ENCODE data around the gene RPL41. TPM values are rescaled to one million over a fixed set of nuclear protein-coding genes. Genes with fewer than 3 reads are reported as not detected.

Gene RPL41
- total RNA-seq, 6 experiments from 2014 or later, result 2,722 to 3,464 (median 3,292) TPM

- Mint-ChIP-seq H3K36me3 (ENCODE audit: low read depth) (peaks cover 30% of the 10 kb centered on the region), H3K4me3 (peak overlapping the region; percentile 95), H3K9me3 (peaks cover 7% of the 10 kb centered on the region; the same call in 1 of the 2 replicates), H3K4me1 (ENCODE audit: low read depth) (peaks cover 43% of the 10 kb centered on the region), H3K27me3 (ENCODE audit: insufficient read depth) (peaks cover 19% of the 10 kb centered on the region), H3K27ac (peak overlapping the region; percentile 98)
- TF ChIP-seq CTCF (IDR thresholded peaks at IDR 0.05), result no peak
- no peak for DNase-seq
Measured at GRCh38 chr12:56118688-56119357, 2.4 kb downstream of the RPL41 start.

- Mint-ChIP-seq H3K36me3 (ENCODE audit: low read depth) (peaks cover 26% of the 10 kb centered on the region), H3K4me1 (ENCODE audit: low read depth) (peaks cover 43% of the 10 kb centered on the region), H3K9me3 (peaks cover 7% of the 10 kb centered on the region; the same call in 1 of the 2 replicates), H3K27me3 (ENCODE audit: insufficient read depth) (peaks cover 19% of the 10 kb centered on the region), H3K4me3 (peak overlapping the region; percentile 95), H3K27ac (peak overlapping the region; percentile 98)
- peak; percentile 87 for TF ChIP-seq CTCF (IDR thresholded peaks at IDR 0.05)
- peak; percentile 90 for DNase-seq
Measured at GRCh38 chr12:56119361-56119796, 2.9 kb downstream of the RPL41 start.

GRCh38 chr12:56120158-56120846 lies 3.9 kb downstream of the RPL41 start:
- H3K4me3 Mint-ChIP-seq, result peak overlapping the region; percentile 95
- H3K27ac Mint-ChIP-seq, result peak overlapping the region; percentile 98
- H3K27me3 Mint-ChIP-seq (ENCODE audit: insufficient read depth), result peaks cover 19% of the 10 kb centered on the region
- DNase-seq, result no peak
- TF ChIP-seq CTCF (IDR thresholded peaks at IDR 0.05), result no peak
- peaks cover 26% of the 10 kb centered on the region for H3K36me3 Mint-ChIP-seq (ENCODE audit: low read depth)
- H3K4me1 Mint-ChIP-seq (ENCODE audit: low read depth), result peaks cover 38% of the 10 kb centered on the region
- peaks cover 7% of the 10 kb centered on the region; the same call in 1 of the 2 replicates for H3K9me3 Mint-ChIP-seq

GRCh38 chr12:56121204-56121870 lies 4.9 kb downstream of the RPL41 start:
- H3K4me1 Mint-ChIP-seq (ENCODE audit: low read depth), result peaks cover 40% of the 10 kb centered on the region
- H3K27ac Mint-ChIP-seq, result no peak overlapping the region
- peaks cover 26% of the 10 kb centered on the region for H3K36me3 Mint-ChIP-seq (ENCODE audit: low read depth)
- TF ChIP-seq CTCF (IDR thresholded peaks at IDR 0.05), result no peak
- DNase-seq, result no peak
- peaks cover 7% of the 10 kb centered on the region; the same call in 1 of the 2 replicates for H3K9me3 Mint-ChIP-seq
- H3K4me3 Mint-ChIP-seq, result no peak overlapping the region
- peaks cover 19% of the 10 kb centered on the region for H3K27me3 Mint-ChIP-seq (ENCODE audit: insufficient read depth)

GRCh38 chr12:56122637-56123036 lies 6.2 kb downstream of the RPL41 start:
- peaks cover 51% of the 10 kb centered on the region for H3K4me1 Mint-ChIP-seq (ENCODE audit: low read depth)
- H3K27me3 Mint-ChIP-seq (ENCODE audit: insufficient read depth), result peaks cover 7% of the 10 kb centered on the region
- H3K27ac Mint-ChIP-seq, result peak overlapping the region; percentile 70
- no peak overlapping the region for H3K4me3 Mint-ChIP-seq
- TF ChIP-seq CTCF (IDR thresholded peaks at IDR 0.05), result no peak
- H3K36me3 Mint-ChIP-seq (ENCODE audit: low read depth), result peaks cover 13% of the 10 kb centered on the region
- H3K9me3 Mint-ChIP-seq, result peaks cover 3% of the 10 kb centered on the region; the same call in 1 of the 2 replicates
- no peak for DNase-seq

Data from HFFc6 (cell line).